ENCODE measurements around the gene SEMA5B. TPM values are rescaled to one million over a fixed set of nuclear protein-coding genes. Genes with fewer than 3 reads are reported as not detected.
A peak's percentile ranks its signal among the peaks of the same experiment; 100 is the strongest.

SEMA5B gene
- total RNA-seq, 2 donors from 2014 or later, result not detected

- ATAC-seq (replicated peaks in 1 of 2), result peak; percentile 51
- Mint-ChIP-seq H3K4me1 (ENCODE audit: low read depth) (peaks cover 52% of the 10 kb centered on the region), H3K27ac (no peak overlapping the region), H3K36me3 (ENCODE audit: insufficient read depth in 2 of 2) (peaks cover 0 to 5% of the 10 kb centered on the region in 2 donors), H3K9me3 (no peaks in the 10 kb centered on the region), H3K4me3 (peak overlapping the region; percentile 87 to 88), H3K27me3 (ENCODE audit: low read depth) (peaks cover 10% of the 10 kb centered on the region)
- DNase-seq, result peak in 1 of 2 donors; percentile 32
Observed at GRCh38 chr3:123067689-123068600, 40.4 kb upstream of the SEMA5B start.

GRCh38 chr3:123066896-123067688, 39.5 kb upstream of the SEMA5B start, which contains the start of gene PDIA5:
Gene PDIA5, plus strand, starts transcription at chr3:123067025. Its CDS starts 140 bp downstream, at chr3:123067165.
- peak within 1 kb of the TSS; percentile 87 to 88 for H3K4me3 Mint-ChIP-seq
- peaks cover 43% of the 10 kb centered on the region for H3K4me1 Mint-ChIP-seq (ENCODE audit: low read depth)
- peaks cover 0 to 5% of the 10 kb centered on the region in 2 donors for H3K36me3 Mint-ChIP-seq (ENCODE audit: insufficient read depth in 2 of 2)
- DNase-seq (peak; percentile 70 to 74), ATAC-seq (replicated peaks in 1 of 2) (peak; percentile 79 to 83)
- no peak within 1 kb of the TSS for H3K27ac Mint-ChIP-seq
- peaks cover 10% of the 10 kb centered on the region for H3K27me3 Mint-ChIP-seq (ENCODE audit: low read depth)
- no peaks in the 10 kb centered on the region for H3K9me3 Mint-ChIP-seq

DNA sequence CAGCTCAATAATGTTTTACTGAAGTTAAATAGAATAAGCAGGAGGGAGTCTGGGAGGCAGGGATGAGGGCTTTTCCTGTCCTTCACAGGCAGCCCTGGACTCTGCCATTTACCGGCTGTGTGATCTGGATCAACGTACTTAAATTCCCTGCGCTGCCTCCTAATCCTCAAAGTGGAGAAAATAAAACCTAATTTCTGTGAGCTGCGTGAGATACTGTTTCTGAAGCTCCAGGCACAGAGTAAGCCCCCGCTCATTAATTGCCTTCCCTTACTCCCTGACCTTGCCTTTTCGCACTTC, 39.0 kb upstream of the SEMA5B start:
- H3K36me3 Mint-ChIP-seq (ENCODE audit: insufficient read depth in 2 of 2), result peaks cover 0 to 5% of the 10 kb centered on the region in 2 donors
- H3K27me3 Mint-ChIP-seq (ENCODE audit: low read depth), result peaks cover 10% of the 10 kb centered on the region
- ATAC-seq (replicated peaks in 1 of 2), result no peak
- H3K27ac Mint-ChIP-seq, result no peak overlapping the region
- H3K9me3 Mint-ChIP-seq, result no peaks in the 10 kb centered on the region
- DNase-seq, result no peak
- peak overlapping the region; percentile 87 to 88 for H3K4me3 Mint-ChIP-seq
- H3K4me1 Mint-ChIP-seq (ENCODE audit: low read depth), result peaks cover 39% of the 10 kb centered on the region

- H3K27ac Mint-ChIP-seq, result no peak overlapping the region
Observed at GRCh38 chr3:123064914-123065313, 37.4 kb upstream of the SEMA5B start.

GRCh38 chr3:123064506-123064905, 36.9 kb upstream of the SEMA5B start:
- ATAC-seq (replicated peaks in 1 of 2) (no peak), DNase-seq (no peak)
- Mint-ChIP-seq H3K4me1 (ENCODE audit: low read depth) (peaks cover 35% of the 10 kb centered on the region), H3K9me3 (no peaks in the 10 kb centered on the region), H3K4me3 (no peak overlapping the region), H3K27me3 (ENCODE audit: low read depth) (peaks cover 16% of the 10 kb centered on the region), H3K36me3 (ENCODE audit: insufficient read depth in 2 of 2) (peaks cover 0 to 2% of the 10 kb centered on the region in 2 donors), H3K27ac (no peak overlapping the region)

More at GRCh38 chr3:123064914-123065313, 37.4 kb upstream of the SEMA5B start:
- Mint-ChIP-seq H3K36me3 (ENCODE audit: insufficient read depth in 2 of 2) (peaks cover 0 to 2% of the 10 kb centered on the region in 2 donors), H3K4me1 (ENCODE audit: low read depth) (peaks cover 35% of the 10 kb centered on the region), H3K27me3 (ENCODE audit: low read depth) (peaks cover 16% of the 10 kb centered on the region), H3K9me3 (no peaks in the 10 kb centered on the region), H3K4me3 (no peak overlapping the region)
- ATAC-seq (replicated peaks in 1 of 2) (peak; percentile 27 to 49), DNase-seq (no peak)

GRCh38 chr3:123063034-123063433, 35.5 kb upstream of the SEMA5B start:
- Mint-ChIP-seq H3K4me1 (ENCODE audit: low read depth) (peaks cover 23% of the 10 kb centered on the region), H3K36me3 (ENCODE audit: insufficient read depth in 2 of 2) (peaks cover 0 to 2% of the 10 kb centered on the region in 2 donors), H3K27me3 (ENCODE audit: low read depth) (peaks cover 16% of the 10 kb centered on the region), H3K4me3 (no peak overlapping the region), H3K27ac (no peak overlapping the region), H3K9me3 (no peaks in the 10 kb centered on the region)
- DNase-seq (no peak), ATAC-seq (replicated peaks in 1 of 2) (no peak)

GRCh38 chr3:123061856-123062255, 34.3 kb upstream of the SEMA5B start:
- ATAC-seq (replicated peaks in 1 of 2) (no peak), DNase-seq (no peak)
- Mint-ChIP-seq H3K4me1 (ENCODE audit: low read depth) (peaks cover 17% of the 10 kb centered on the region), H3K27ac (no peak overlapping the region), H3K36me3 (ENCODE audit: insufficient read depth in 2 of 2) (peaks cover 0 to 2% of the 10 kb centered on the region in 2 donors), H3K4me3 (no peak overlapping the region), H3K9me3 (no peaks in the 10 kb centered on the region), H3K27me3 (ENCODE audit: low read depth) (peaks cover 16% of the 10 kb centered on the region)

DNA sequence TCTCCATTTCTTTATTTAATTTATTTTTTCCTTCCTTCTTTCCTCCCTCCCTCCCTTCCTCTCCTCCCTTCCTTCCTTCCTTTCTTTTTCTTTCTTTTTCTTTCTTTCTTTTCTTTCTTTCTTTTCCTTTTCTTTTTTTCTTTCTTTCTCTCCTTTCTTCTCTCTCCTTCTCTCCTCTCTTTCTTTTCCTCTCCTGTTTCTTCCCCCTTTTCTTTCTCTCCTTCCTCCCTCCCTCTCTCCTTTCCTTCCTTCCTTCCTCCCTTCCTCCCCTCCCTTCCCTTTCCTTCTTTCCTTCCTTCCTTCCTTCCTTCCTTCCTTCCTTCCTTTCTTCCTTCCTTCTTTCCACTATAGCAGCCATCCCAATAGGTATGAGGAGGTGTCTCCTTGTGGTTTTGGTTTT, 32.5 kb upstream of the SEMA5B start:
- Mint-ChIP-seq H3K36me3 (ENCODE audit: insufficient read depth in 2 of 2) (peaks cover 0 to 2% of the 10 kb centered on the region in 2 donors), H3K27me3 (ENCODE audit: low read depth) (peaks cover 16% of the 10 kb centered on the region), H3K9me3 (no peaks in the 10 kb centered on the region), H3K4me3 (no peak overlapping the region), H3K4me1 (ENCODE audit: low read depth) (peaks cover 9% of the 10 kb centered on the region), H3K27ac (no peak overlapping the region)
- ATAC-seq (replicated peaks in 1 of 2) (no peak), DNase-seq (no peak)

- DNase-seq, result no peak
- Mint-ChIP-seq H3K27ac (no peak overlapping the region), H3K4me1 (ENCODE audit: low read depth) (no peaks in the 10 kb centered on the region), H3K4me3 (no peak overlapping the region), H3K9me3 (no peaks in the 10 kb centered on the region), H3K27me3 (ENCODE audit: low read depth) (peaks cover 13% of the 10 kb centered on the region), H3K36me3 (ENCODE audit: insufficient read depth in 2 of 2) (no peaks in the 10 kb centered on the region)
- ATAC-seq (replicated peaks in 1 of 2), result no peak
Observed at GRCh38 chr3:123058505-123058904, 30.9 kb upstream of the SEMA5B start.

DNA sequence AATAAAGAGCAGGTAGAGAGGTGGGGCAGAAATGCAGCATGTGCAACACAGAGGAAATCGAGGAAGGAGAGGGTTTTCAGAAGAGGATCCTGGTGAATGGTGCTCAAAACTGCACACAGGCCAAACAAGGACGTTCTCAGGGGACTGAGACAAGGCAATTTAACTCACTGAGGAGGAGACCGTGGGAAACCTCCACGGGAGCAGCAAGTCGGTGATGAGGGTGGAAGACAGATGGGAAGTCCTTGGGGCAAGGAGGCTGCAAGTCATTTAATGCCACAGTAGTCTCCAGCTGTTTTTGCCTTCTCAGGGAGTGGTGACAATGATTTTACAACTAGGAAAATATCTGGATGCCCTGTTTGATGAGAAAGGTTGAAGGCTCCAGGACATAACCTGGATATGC, 27.8 kb upstream of the SEMA5B start:
- ATAC-seq (replicated peaks in 1 of 2) (no peak), DNase-seq (no peak)

GRCh38 chr3:123054931-123055330, 27.4 kb upstream of the SEMA5B start:
- Mint-ChIP-seq H3K36me3 (ENCODE audit: insufficient read depth in 2 of 2) (no peaks in the 10 kb centered on the region), H3K4me1 (ENCODE audit: low read depth) (no peaks in the 10 kb centered on the region), H3K4me3 (no peak overlapping the region), H3K9me3 (no peaks in the 10 kb centered on the region), H3K27me3 (ENCODE audit: low read depth) (peaks cover 7% of the 10 kb centered on the region), H3K27ac (no peak overlapping the region)
- no peak for ATAC-seq (replicated peaks in 1 of 2)
- no peak for DNase-seq

More for the DNA sequence above, 27.8 kb upstream of the SEMA5B start:
- Mint-ChIP-seq H3K9me3 (no peaks in the 10 kb centered on the region), H3K4me3 (no peak overlapping the region), H3K27ac (no peak overlapping the region), H3K36me3 (ENCODE audit: insufficient read depth in 2 of 2) (no peaks in the 10 kb centered on the region), H3K27me3 (ENCODE audit: low read depth) (peaks cover 11% of the 10 kb centered on the region), H3K4me1 (ENCODE audit: low read depth) (no peaks in the 10 kb centered on the region)

DNA sequence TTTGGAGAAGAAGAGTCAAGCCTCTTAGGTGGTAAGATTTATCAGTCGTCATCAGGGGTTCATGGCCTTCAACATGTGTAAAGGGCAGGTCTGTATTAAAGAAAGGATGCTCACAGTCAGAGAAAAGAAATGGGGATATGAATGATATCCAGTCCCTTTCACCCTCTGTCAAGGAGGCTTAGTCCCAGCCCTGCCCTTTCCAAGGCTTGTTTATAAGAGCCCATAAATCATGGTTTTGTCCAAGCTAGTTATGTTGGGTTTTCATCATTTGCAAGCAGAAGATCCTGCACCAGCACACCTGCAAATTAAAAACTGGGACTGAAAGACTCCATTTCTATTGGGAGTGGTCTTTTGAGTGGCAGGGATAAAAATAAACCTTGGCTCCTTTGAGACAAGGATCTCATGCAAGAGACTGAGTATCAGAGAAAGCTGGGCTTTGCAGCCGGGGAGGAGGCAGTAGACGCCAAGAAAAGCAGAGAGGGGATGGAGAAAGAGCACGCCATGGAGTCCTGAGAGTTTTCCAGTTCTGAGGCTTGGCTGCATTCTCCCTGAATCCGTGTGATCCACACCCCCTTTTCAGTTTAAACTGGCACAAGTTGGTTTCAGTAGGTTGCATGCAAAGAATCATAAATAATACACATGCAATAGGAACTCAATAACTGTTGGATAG, 26.7 kb upstream of the SEMA5B start:
- no peaks in the 10 kb centered on the region for H3K9me3 Mint-ChIP-seq
- DNase-seq, result no peak
- peaks cover 7% of the 10 kb centered on the region for H3K27me3 Mint-ChIP-seq (ENCODE audit: low read depth)
- no peak for ATAC-seq (replicated peaks in 1 of 2)
- no peak overlapping the region for H3K27ac Mint-ChIP-seq
- no peaks in the 10 kb centered on the region for H3K4me1 Mint-ChIP-seq (ENCODE audit: low read depth)
- no peak overlapping the region for H3K4me3 Mint-ChIP-seq
- H3K36me3 Mint-ChIP-seq (ENCODE audit: insufficient read depth in 2 of 2), result no peaks in the 10 kb centered on the region

DNA sequence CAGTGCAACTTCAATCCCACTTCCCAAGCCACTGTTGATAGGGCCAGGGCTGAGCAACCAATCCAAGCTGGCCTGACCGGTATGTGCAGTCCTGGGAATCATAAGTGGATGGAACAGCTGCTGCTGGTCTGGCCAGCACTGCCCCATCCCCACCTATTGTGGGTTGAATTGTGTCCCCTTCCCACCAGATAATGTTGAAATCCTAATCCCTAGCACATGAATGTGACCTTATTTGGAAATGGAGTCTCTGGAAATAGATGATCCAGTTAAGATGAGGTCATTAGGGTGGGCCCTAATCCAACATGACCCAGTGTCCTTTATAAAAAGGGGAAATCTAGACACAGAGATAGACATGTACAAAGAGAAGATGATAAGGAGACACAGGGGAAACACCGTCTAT, 25.5 kb upstream of the SEMA5B start:
- no peak for DNase-seq
- ATAC-seq (replicated peaks in 1 of 2), result no peak
- Mint-ChIP-seq H3K9me3 (no peaks in the 10 kb centered on the region), H3K27ac (no peak overlapping the region), H3K36me3 (ENCODE audit: insufficient read depth in 2 of 2) (no peaks in the 10 kb centered on the region), H3K4me1 (ENCODE audit: low read depth) (no peaks in the 10 kb centered on the region), H3K27me3 (ENCODE audit: low read depth) (peaks cover 7% of the 10 kb centered on the region), H3K4me3 (no peak overlapping the region)

Data from activated T-cell treated with anti-CD3 and anti-CD28 coated beads, Interleukin-2, amount 50 U/mL, for 72 hours (primary cell).